Adrenal gland (tissue), 12 donors: ENCODE data around the gene SNRNP48. TPM values are rescaled to one million over a fixed set of nuclear protein-coding genes. Genes with fewer than 3 reads are reported as not detected.

Experiments
- DNase-seq, 7 donors: peaks; one replicate each; pipeline ENCODE4 v3.0.0-alpha.2; 2019 to 2020
- H3K27ac ChIP-seq, 5 donors: fragments of 200-600 bp; sonication (generic) in 4 of 5; 1 replicate in 3 of 5; 2 replicates in 2 of 5; pipeline versions ENCODE4 v1.5.1 to v1.8.0; 2016 to 2020; ENCODE audit warnings: mild to moderate bottlenecking in 1 of 5
- H3K27me3 ChIP-seq: fragments of 200-600 bp; 2 replicates; pipeline ENCODE4 v1.8.0; 2021
- H3K36me3 ChIP-seq, 2 donors: fragments of 200-600 bp; replicated peaks in 1 of 2; 1 replicate in 1 of 2; 2 replicates in 1 of 2; pipeline versions ENCODE4 v1.5.1 to v1.8.0; 2018 to 2022
- H3K4me1 ChIP-seq, 2 donors: fragments of 200-600 bp; replicated peaks in 1 of 2; 1 replicate in 1 of 2; 2 replicates in 1 of 2; pipeline versions ENCODE4 v1.5.1 to v1.8.0; 2018 to 2021
- H3K4me3 ChIP-seq, 4 donors: fragments of 200-600 bp; sonication (generic) in 3 of 4; one replicate each; pipeline ENCODE4 v1.5.1; 2016 to 2018
- H3K9me3 ChIP-seq, 3 donors: fragments of 200-600 bp; sonication (generic) in 1 of 3; replicated peaks in 1 of 3; 1 replicate in 2 of 3; 2 replicates in 1 of 3; pipeline versions ENCODE4 v1.5.1 to v1.8.0; 2016 to 2021
- CTCF ChIP-seq, 6 experiments: fragments of 450-650 bp in 4 of 6; fragments of 200-600 bp in 2 of 6; sonication (generic) in 1 of 6; IDR thresholded peaks; 1 replicate in 5 of 6; 2 replicates in 1 of 6; pipeline versions ENCODE4 v1.5.1 to v1.8.0; 2016 to 2021; ENCODE audit warnings: antibody characterized with exemption in 6 of 6, mild to moderate bottlenecking in 2 of 6, moderate library complexity in 1 of 6
- POLR2A ChIP-seq, 2 donors: fragments of 450-650 bp; IDR thresholded peaks; one replicate each; pipeline ENCODE4 v1.6.1; 2017; ENCODE audit warnings: antibody characterized with exemption in 2 of 2, mild to moderate bottlenecking in 2 of 2, moderate library complexity in 1 of 2
- WGBS, 4 donors: extraction: QIAGEN DNeasy Blood & Tissue Kit in 2 of 4; methylation state at CpG; one replicate each; pipeline versions ENCODE4 v1.1.5 to v1.1.7; 2013 to 2017; 5-methylcytosine and 5-hydroxymethylcytosine counted together
- intact Hi-C, 2 donors: fragments of 100-400 bp; cut with DNase I; formaldehyde crosslinking; loops; one replicate each; pipeline versions ENCODE4 v1.14.1 to v1.15.0; 2022 to 2023
- polyA plus RNA-seq, 3 donors: library from polyadenylated mRNA; stranded (reverse); fragments of 200-250 nt in 2 of 3; fragments of 350-450 nt in 1 of 3; fragmentation: Illumina TruSeq in 1 of 3; extraction: RNeasy Lipid Tissue Mini Kit (QIAGEN cat#74804) in 1 of 3; gene quantifications; one replicate each; pipeline ENCODE4 v1.2.3, GENCODE V29; 2013 to 2014
- total RNA-seq, 9 donors: library from RNA; depleted of rRNA in 4 of 9; stranded (reverse); fragments of >200 nt in 4 of 9; fragments of 120-200 nt in 1 of 9; fragmentation: NEBNext Ultra II Directional in 1 of 9; extraction: Animal tissue kit (Norgen Biotek cat#: 25700) in 1 of 9; gene quantifications; one replicate each; pipeline versions ENCODE4 v1.1.0 to v1.2.4, GENCODE V29; 2013 to 2023
- donor health status: healthy with polysubstance abuse.
- donor health status: Bipolar disorder and iron deficiency.
- donor health status: DM: yes; HTN: yes; CAD: no.
- donor health status: DM: no; HTN: no; CAD: no.
- donor health status: DM: no; HTN: no; CAD: no.
- donor health status: DM: yes; HTN: yes; CAD: no.

The SNRNP48 gene
- total and polyA plus RNA-seq, 12 donors = 2.5 to 13.1 (median 8.9) TPM

GRCh38 chr6:7628909-7629308 is 38.9 kb downstream of the SNRNP48 start:
- no peak for DNase-seq
- Histone ChIP-seq H3K4me3 (no peak overlapping the region), H3K27me3 (no peaks in the 10 kb centered on the region), H3K4me1 (peaks cover 0 to 7% of the 10 kb centered on the region in 2 donors), H3K9me3 (no peaks in the 10 kb centered on the region), H3K27ac (no peak overlapping the region), H3K36me3 (no peaks in the 10 kb centered on the region)
- no peak for TF ChIP-seq CTCF (IDR thresholded peaks at IDR 0.05)
- TF ChIP-seq POLR2A (IDR thresholded peaks at IDR 0.05) = no peak
- intact Hi-C loops = no loop called here
- whole genome bisulfite sequencing, 4 donors = 90 to 95% (median 92%) methylated on average over 11 of the region's 11 CpGs

- intact Hi-C loops = no loop called here
- no peak for DNase-seq
- H3K9me3 ChIP-seq = no peaks in the 10 kb centered on the region
- WGBS, 4 donors = 49 to 72% (median 61%) methylated on average over 2 of the region's 2 CpGs
- H3K36me3 ChIP-seq = no peaks in the 10 kb centered on the region
- H3K27me3 ChIP-seq = no peaks in the 10 kb centered on the region
- TF ChIP-seq CTCF (IDR thresholded peaks at IDR 0.05) (no peak), POLR2A (IDR thresholded peaks at IDR 0.05) (no peak)
- no peak overlapping the region for H3K4me3 ChIP-seq
- H3K4me1 ChIP-seq = peaks cover 0 to 7% of the 10 kb centered on the region in 2 donors
- H3K27ac ChIP-seq = no peak overlapping the region
These were observed 39.3 kb downstream of the SNRNP48 start for GRCh38 chr6:7629321-7629720.

GRCh38 chr6:7630792-7631191 is 40.8 kb downstream of the SNRNP48 start:
- no peaks in the 10 kb centered on the region for H3K27me3 ChIP-seq
- H3K4me3 ChIP-seq = no peak overlapping the region
- intact Hi-C loops = no loop called here
- WGBS, 4 donors = 81 to 89% (median 85%) methylated on average over 5 of the region's 5 CpGs
- no peak for TF ChIP-seq CTCF (IDR thresholded peaks at IDR 0.05)
- TF ChIP-seq POLR2A (IDR thresholded peaks at IDR 0.05) = no peak
- DNase-seq = no peak
- H3K27ac ChIP-seq = no peak overlapping the region
- H3K9me3 ChIP-seq = no peaks in the 10 kb centered on the region
- no peaks in the 10 kb centered on the region for H3K36me3 ChIP-seq
- H3K4me1 ChIP-seq = no peaks in the 10 kb centered on the region

- whole genome bisulfite sequencing, 4 donors = 63 to 76% (median 71%) methylated on average over 5 of the region's 5 CpGs
- H3K27me3 ChIP-seq = no peaks in the 10 kb centered on the region
- H3K4me3 ChIP-seq = no peak overlapping the region
- no peaks in the 10 kb centered on the region for H3K36me3 ChIP-seq
- no peak for TF ChIP-seq POLR2A (IDR thresholded peaks at IDR 0.05)
- TF ChIP-seq CTCF (IDR thresholded peaks at IDR 0.05) = no peak
- no peaks in the 10 kb centered on the region for H3K4me1 ChIP-seq
- no peaks in the 10 kb centered on the region for H3K9me3 ChIP-seq
- no peak for DNase-seq
- intact Hi-C loops = no loop called here
- no peak overlapping the region for H3K27ac ChIP-seq
These were observed 41.5 kb downstream of the SNRNP48 start for GRCh38 chr6:7631466-7631865.
